Measurements from ENCODE around the gene CCNL2. TPM values are rescaled to one million over a fixed set of nuclear protein-coding genes. Genes with fewer than 3 reads are reported as not detected.

The CCNL2 gene
- total RNA-seq, 4 donors from 2014 or later = 167 to 307 (median 215) TPM

DNA sequence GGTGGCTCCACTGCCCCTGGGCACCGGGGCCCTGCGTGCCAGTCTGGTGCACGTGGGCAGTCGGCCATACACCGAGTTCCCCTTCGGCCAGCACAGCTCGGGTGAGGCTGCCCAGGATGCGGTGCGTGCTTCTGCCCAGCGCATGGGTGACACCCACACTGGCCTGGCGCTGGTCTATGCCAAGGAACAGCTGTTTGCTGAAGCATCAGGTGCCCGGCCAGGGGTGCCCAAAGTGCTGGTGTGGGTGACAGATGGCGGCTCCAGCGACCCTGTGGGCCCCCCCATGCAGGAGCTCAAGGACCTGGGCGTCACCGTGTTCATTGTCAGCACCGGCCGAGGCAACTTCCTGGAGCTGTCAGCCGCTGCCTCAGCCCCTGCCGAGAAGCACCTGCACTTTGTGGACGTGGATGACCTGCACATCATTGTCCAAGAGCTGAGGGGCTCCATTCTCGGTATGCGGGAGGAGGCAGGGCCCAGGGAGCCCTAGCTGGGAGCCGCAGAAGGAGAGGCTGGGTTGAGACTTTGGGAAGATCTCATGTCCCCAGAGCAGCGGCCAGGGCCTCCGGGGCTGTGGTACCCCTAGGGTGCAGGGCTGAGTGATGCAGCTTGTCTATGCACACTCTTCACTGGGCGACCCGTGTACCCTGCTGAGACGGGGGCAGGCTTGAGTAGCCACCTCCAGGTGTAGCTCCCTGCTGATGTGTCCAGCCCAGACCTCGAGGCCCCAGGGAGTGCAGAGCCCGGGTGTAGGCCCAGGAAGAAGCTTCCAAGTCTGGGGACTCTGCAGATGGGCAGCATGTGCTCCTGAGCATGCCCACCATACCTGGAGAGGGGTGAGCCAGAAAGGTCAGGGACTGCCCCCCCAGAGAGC lies 38.1 kb upstream of the CCNL2 start:
- Histone ChIP-seq H3K27me3 (no peaks in the 10 kb centered on the region), H3K9me3 (no peaks in the 10 kb centered on the region), H3K4me1 (peaks cover 7 to 49% of the 10 kb centered on the region in 2 donors), H3K4me3 (replicated peaks in 1 of 3) (no peak overlapping the region), H3K27ac (no peak overlapping the region), H3K36me3 (no peaks in the 10 kb centered on the region)
- TF ChIP-seq, protein P1, sequence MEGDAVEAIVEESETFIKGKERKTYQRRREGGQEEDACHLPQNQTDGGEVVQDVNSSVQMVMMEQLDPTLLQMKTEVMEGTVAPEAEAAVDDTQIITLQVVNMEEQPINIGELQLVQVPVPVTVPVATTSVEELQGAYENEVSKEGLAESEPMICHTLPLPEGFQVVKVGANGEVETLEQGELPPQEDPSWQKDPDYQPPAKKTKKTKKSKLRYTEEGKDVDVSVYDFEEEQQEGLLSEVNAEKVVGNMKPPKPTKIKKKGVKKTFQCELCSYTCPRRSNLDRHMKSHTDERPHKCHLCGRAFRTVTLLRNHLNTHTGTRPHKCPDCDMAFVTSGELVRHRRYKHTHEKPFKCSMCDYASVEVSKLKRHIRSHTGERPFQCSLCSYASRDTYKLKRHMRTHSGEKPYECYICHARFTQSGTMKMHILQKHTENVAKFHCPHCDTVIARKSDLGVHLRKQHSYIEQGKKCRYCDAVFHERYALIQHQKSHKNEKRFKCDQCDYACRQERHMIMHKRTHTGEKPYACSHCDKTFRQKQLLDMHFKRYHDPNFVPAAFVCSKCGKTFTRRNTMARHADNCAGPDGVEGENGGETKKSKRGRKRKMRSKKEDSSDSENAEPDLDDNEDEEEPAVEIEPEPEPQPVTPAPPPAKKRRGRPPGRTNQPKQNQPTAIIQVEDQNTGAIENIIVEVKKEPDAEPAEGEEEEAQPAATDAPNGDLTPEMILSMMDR (IDR thresholded peaks at IDR 0.05) = no peak
- no peak for TF ChIP-seq POLR2A (IDR thresholded peaks at IDR 0.05)
- WGBS, 2 donors = 90 to 95% methylated on average over 9 to 27 of the region's 31 CpGs
- no peak for DNase-seq
- intact Hi-C loops (cut with DNase I) = no loop called here

DNA sequence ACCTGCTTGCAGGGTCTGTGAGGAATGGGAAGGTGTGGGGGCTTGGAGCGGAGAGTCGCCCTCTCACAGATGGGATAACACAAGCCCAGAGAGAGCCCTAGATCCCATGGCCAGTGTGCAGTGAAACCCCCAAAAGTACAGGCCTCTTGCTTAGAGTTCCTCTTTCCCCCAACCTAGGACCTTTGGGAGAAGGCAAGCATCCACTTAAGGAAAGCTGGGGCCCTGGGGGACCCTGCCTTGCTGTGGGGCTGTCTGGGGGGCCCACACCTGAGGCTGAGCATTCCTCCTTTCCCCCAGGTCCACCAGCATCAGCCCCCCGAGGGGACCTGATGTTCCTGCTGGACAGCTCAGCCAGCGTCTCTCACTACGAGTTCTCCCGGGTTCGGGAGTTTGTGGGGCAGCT lies 37.5 kb upstream of the CCNL2 start:
- no peak for DNase-seq
- no peak for TF ChIP-seq POLR2A (IDR thresholded peaks at IDR 0.05)
- TF ChIP-seq, protein P1 (IDR thresholded peaks at IDR 0.05) = no peak
- 94% methylated on average over 2 of the region's 7 CpGs; no CpG with 5 or more reads in 1 of the 2 donors for WGBS, 2 donors
- intact Hi-C loops (cut with DNase I) = no loop called here
- no peaks in the 10 kb centered on the region for H3K27me3 ChIP-seq
- peaks cover 7 to 55% of the 10 kb centered on the region in 2 donors for H3K4me1 ChIP-seq
- peak overlapping the region in 1 of 3 donors; percentile 26 for H3K4me3 ChIP-seq (replicated peaks in 1 of 3)
- H3K9me3 ChIP-seq = no peaks in the 10 kb centered on the region
- no peak overlapping the region for H3K27ac ChIP-seq
- no peaks in the 10 kb centered on the region for H3K36me3 ChIP-seq

DNA sequence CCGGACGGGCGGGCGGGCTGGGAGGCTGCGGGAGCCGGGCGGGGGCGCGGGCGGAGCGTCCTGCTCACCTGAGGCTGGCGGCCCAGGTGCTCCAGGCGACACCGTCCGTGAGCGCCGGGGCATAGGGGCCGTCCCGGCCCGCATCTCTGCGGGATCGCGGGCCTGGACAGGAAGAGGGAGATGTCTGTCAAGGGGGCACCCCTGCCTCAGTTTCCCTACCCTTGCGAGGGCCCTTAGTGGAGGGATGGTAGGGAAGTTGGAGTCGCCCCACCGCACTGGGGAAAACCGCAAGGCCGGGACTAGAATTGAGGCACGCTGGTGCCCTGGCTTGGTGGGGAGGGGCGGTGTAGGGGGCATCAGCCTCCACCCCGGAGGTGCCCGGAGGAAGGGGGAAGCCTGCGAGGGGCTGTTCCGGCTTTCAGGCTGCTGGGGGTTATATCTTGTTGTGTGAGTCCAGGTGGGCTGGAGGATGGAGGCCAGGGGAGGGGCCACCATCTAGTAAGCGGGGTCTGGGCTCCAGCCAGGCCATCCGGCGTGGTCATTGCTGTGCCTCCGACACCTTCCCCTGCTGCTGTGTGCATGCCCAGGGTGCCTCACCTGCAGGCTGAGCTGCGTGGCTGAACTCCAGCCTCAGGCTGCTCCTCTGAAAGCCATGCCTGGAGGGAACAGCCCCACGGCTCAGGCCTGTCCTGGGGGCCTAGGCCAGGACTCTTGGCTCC lies 36.9 kb upstream of the CCNL2 start:
- Histone ChIP-seq H3K4me1 (peaks cover 7 to 59% of the 10 kb centered on the region in 2 donors), H3K27me3 (no peaks in the 10 kb centered on the region), H3K9me3 (no peaks in the 10 kb centered on the region), H3K36me3 (no peaks in the 10 kb centered on the region), H3K4me3 (replicated peaks in 1 of 3) (peak overlapping the region in 1 of 3 donors; percentile 26), H3K27ac (no peak overlapping the region)
- intact Hi-C loops (cut with DNase I) = no loop called here
- DNase-seq = no peak
- TF ChIP-seq POLR2A (IDR thresholded peaks at IDR 0.05) = no peak
- TF ChIP-seq, protein P1 (IDR thresholded peaks at IDR 0.05) = no peak
- 21 to 23% methylated on average over 12 to 24 of the region's 40 CpGs for WGBS, 2 donors

DNA sequence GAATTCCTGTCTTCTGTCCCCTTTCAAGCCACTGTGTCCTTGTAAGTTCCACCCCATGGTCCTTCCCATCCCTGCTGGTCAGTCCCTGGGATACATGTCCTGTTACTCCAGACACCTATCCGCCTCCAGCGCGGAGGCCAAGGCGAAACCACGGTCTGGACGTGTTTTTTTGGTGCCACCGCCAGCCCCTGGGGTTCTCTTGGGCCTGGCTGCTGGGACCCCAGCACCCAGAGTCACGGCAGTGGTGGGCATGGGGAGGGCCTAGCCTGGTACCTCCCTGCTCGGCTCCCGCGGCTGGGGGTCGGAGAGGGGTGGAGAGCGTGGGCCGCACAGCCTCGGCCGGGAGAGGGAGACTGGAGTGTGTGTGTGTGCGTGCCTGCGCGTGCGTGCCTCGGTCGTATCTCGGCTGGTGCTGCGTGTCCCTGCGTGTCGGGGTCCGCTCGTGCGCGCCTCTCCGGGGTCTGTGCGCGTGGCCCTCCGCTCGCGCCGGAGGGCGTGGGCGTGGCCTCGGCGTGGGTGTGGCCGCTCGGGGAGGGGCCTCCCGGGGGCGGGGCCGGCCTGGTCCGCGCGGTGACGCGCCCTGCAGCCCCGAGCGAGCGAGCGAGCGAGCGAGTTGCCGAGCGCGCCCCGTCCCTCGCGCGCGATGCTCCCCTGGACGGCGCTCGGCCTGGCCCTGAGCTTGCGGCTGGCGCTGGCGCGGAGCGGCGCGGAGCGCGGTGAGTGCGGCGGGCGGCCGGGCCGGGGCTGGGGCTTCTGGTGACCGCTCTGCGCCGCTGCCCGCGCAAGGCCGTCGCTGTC lies 36.2 kb upstream of the CCNL2 start, which contains the start of gene VWA1:
Gene VWA1 (plus strand): TSS at position 585 of the 798 bp plus-strand sequence. CDS start 59 bp downstream, at position 644.
- peaks cover 12 to 61% of the 10 kb centered on the region in 2 donors for H3K4me1 ChIP-seq
- no peaks in the 10 kb centered on the region for H3K9me3 ChIP-seq
- DNase-seq = peak; percentile 45 to 46
- peak within 1 kb of the TSS in 1 of 3 donors; percentile 26 for H3K4me3 ChIP-seq (replicated peaks in 1 of 3)
- peak within 1 kb of the TSS in 2 of 3 donors; percentile 16 to 59 for H3K27ac ChIP-seq
- H3K27me3 ChIP-seq = no peaks in the 10 kb centered on the region
- H3K36me3 ChIP-seq = no peaks in the 10 kb centered on the region
- 51 to 92% methylated on average over 7 to 16 of the region's 89 CpGs for WGBS, 2 donors
- intact Hi-C loops (cut with DNase I) = no loop called here
- TF ChIP-seq, protein P1 (IDR thresholded peaks at IDR 0.05) = no peak
- TF ChIP-seq POLR2A (IDR thresholded peaks at IDR 0.05) = no peak
